Thymus (tissue), 11 donors: Measurements from ENCODE around the gene RND2. TPM values are rescaled to one million over a fixed set of nuclear protein-coding genes. Genes with fewer than 3 reads are reported as not detected.
"Not testable (repeated sequence)": the region's sequence is repeated elsewhere in the genome, so short reads cannot be mapped to it uniquely, and the experiment has no call there.

Source experiments
- DNase-seq, 9 donors: peaks; one replicate each; pipeline ENCODE4 v3.0.0-alpha.2; 2013; ENCODE audit warnings: low spot score in 9 of 9, low read depth in 6 of 9, missing footprints in 1 of 9
- H3K27ac ChIP-seq, 2 donors: one replicate each; pipeline ENCODE4 v1.5.1; 2013; ENCODE audit warnings: control low read depth in 1 of 2, low read depth in 1 of 2, low read length in 1 of 2, mild to moderate bottlenecking in 1 of 2, moderate library complexity in 1 of 2
- H3K27me3 ChIP-seq, 2 donors: one replicate each; pipeline ENCODE4 v1.5.1; 2013; ENCODE audit warnings: low read length in 1 of 2; ENCODE audit not compliant: control insufficient read depth in 2 of 2, insufficient read depth in 1 of 2
- H3K36me3 ChIP-seq, 2 donors: one replicate each; pipeline ENCODE4 v1.5.1; 2013; ENCODE audit warnings: low read length in 1 of 2, mild to moderate bottlenecking in 1 of 2, moderate library complexity in 1 of 2; ENCODE audit not compliant: control insufficient read depth in 2 of 2, insufficient read depth in 2 of 2
- H3K4me1 ChIP-seq, 2 donors: one replicate each; pipeline ENCODE4 v1.5.1; 2013; ENCODE audit warnings: low read length in 2 of 2; ENCODE audit not compliant: control insufficient read depth in 2 of 2, insufficient read depth in 2 of 2
- H3K4me3 ChIP-seq, 2 donors: one replicate each; pipeline ENCODE4 v1.5.1; 2013; ENCODE audit warnings: low read length in 2 of 2, control low read depth in 1 of 2, mild to moderate bottlenecking in 1 of 2
- H3K9me3 ChIP-seq, 2 donors: one replicate each; pipeline ENCODE4 v1.5.1; 2013; ENCODE audit warnings: low read length in 1 of 2, mild to moderate bottlenecking in 1 of 2; ENCODE audit not compliant: control insufficient read depth in 2 of 2, insufficient read depth in 1 of 2
- WGBS: extraction: QIAGEN DNeasy Blood & Tissue Kit; methylation state at CpG from one replicate; pipeline ENCODE4 v1.1.7; 2013; 5-methylcytosine and 5-hydroxymethylcytosine counted together
- polyA plus RNA-seq: library from polyadenylated mRNA; stranded (reverse); fragments of 200-250 nt; gene quantifications from one replicate; pipeline ENCODE4 v1.2.3, GENCODE V29; 2013
- total RNA-seq: library from RNA; stranded (reverse); fragments of 120-200 nt; gene quantifications from one replicate; pipeline ENCODE4 v1.2.4, GENCODE V29; 2013
- donor health status: healthy.

RND2 gene
- total and polyA plus RNA-seq, 2 donors = 0.41 to 0.42 TPM

DNA sequence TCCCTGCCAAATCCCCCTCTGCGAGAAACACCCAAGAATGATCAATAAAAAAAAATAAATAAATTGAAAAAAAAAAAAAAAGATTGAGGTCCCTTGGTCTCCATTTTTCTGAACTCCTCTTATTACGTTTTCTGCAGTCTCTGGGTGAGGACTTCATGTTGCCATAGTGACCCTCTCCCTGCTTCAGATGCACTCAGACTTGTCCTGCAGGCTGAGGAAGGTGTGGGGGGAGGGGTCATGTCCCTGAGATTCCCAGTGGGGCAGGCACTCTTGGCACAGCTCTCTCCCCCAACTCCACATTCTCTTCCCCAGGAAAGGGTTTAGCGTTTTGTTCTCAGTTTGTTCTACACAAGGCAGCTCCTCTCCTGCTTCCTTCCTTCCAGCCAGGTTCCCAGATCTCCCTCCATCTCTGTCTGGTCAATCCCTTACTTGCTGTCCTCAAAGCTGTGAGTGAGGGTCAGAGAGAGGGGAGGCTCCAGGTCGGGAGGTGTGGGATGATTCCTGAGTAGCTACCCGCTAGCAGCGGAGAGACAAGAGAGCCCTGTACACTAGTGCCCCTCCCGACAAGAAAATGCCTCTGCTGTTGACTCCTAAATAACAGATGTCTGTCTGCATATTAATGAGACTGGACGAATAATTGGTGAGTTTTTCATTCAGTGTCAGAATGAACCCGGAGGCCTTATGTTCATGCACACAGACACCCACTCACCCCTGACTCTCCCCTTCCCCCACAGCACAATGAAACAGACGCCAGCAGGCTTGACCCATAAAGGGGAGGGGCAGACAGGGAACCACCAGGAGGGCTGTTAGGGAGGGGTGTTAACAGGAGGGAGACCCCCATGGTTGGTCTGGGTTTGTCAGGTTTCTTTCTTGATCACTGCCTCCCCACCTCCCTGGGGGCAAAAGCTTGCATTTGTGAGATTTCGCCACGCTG, 9.2 kb downstream of the RND2 start:
- no peak for DNase-seq
- Histone ChIP-seq H3K9me3 (no peaks in the 10 kb centered on the region), H3K4me1 (no peaks in the 10 kb centered on the region), H3K27ac (no peak overlapping the region), H3K4me3 (no peak overlapping the region), H3K36me3 (no peaks in the 10 kb centered on the region), H3K27me3 (no peaks in the 10 kb centered on the region)
- 87% methylated on average over 12 of the region's 12 CpGs for WGBS

DNA sequence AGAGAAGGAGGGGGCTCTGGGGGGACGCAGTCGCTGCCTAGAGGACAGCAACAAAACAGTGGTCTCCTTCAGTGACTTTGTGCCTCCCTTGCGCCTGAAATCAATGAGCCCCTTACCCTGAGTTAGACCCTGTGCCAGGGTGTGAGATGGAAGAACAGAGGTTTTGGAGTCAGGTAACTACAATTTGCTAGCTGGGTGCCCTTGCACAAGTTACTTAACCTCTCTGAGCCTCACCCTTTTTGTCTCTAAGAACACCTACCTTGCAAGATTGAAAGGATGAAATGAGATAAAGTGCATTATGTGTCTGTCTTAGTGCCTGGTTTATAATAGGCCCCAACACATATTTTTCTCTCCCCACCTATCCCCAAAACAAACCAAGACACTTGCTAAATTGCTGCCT, 9.9 kb downstream of the RND2 start:
- no peak for DNase-seq
- Histone ChIP-seq H3K9me3 (no peaks in the 10 kb centered on the region), H3K27ac (no peak overlapping the region), H3K4me3 (no peak overlapping the region), H3K27me3 (no peaks in the 10 kb centered on the region), H3K4me1 (no peaks in the 10 kb centered on the region), H3K36me3 (no peaks in the 10 kb centered on the region)
- 98% methylated on average over 3 of the region's 3 CpGs for WGBS

DNA sequence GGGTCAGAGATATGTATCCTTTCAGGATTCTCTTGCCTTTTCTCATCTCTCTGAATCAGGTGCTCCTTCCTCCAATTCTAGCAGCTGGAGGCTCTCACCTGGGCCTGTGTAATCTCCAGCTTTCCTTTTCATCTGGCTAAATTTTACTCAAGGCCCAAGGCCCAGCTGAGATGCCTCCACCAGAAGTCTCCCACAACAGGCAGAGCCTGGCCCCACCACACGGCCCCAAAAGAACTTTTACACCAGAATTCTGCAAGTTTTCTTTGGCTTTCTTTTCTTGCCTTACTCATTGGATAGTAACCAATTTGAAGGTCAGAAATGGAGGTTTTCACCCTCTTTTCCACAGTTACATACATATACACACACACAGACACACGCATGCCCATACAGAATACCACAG, 14.6 kb downstream of the RND2 start:
- H3K9me3 ChIP-seq = no peaks in the 10 kb centered on the region
- H3K27me3 ChIP-seq = no peaks in the 10 kb centered on the region
- DNase-seq = no peak
- H3K36me3 ChIP-seq = peaks cover 4 to 21% of the 10 kb centered on the region in 2 donors
- H3K27ac ChIP-seq = no peak overlapping the region
- H3K4me3 ChIP-seq = no peak overlapping the region
- no peaks in the 10 kb centered on the region for H3K4me1 ChIP-seq
- WGBS = 96% methylated on average over 2 of the region's 2 CpGs

- Histone ChIP-seq H3K36me3 (peaks cover 6 to 27% of the 10 kb centered on the region in 2 donors), H3K27ac (no peak overlapping the region), H3K4me1 (no peaks in the 10 kb centered on the region), H3K27me3 (no peaks in the 10 kb centered on the region), H3K4me3 (no peak overlapping the region), H3K9me3 (no peaks in the 10 kb centered on the region)
- DNase-seq = no peak
- WGBS = 96% methylated on average over 2 of the region's 2 CpGs
Measured at GRCh38 chr17:43040655-43041054, 15.6 kb downstream of the RND2 start.

GRCh38 chr17:43042025-43042628, 17.1 kb downstream of the RND2 start:
- 97% methylated on average over 5 of the region's 5 CpGs for WGBS
- H3K27ac ChIP-seq = no peak overlapping the region
- H3K27me3 ChIP-seq = no peaks in the 10 kb centered on the region

GRCh38 chr17:43043307-43043706, 18.3 kb downstream of the RND2 start:
- Histone ChIP-seq H3K27me3 (no peaks in the 10 kb centered on the region), H3K4me3 (no peak overlapping the region), H3K4me1 (no peaks in the 10 kb centered on the region), H3K27ac (no peak overlapping the region), H3K9me3 (no peaks in the 10 kb centered on the region), H3K36me3 (peaks cover 7 to 36% of the 10 kb centered on the region in 2 donors)
- no peak for DNase-seq

More at GRCh38 chr17:43042025-43042628, 17.1 kb downstream of the RND2 start:
- no peak overlapping the region for H3K4me3 ChIP-seq
- no peak for DNase-seq
- no peaks in the 10 kb centered on the region for H3K9me3 ChIP-seq
- H3K4me1 ChIP-seq = no peaks in the 10 kb centered on the region
- peaks cover 7 to 29% of the 10 kb centered on the region in 2 donors for H3K36me3 ChIP-seq

DNA sequence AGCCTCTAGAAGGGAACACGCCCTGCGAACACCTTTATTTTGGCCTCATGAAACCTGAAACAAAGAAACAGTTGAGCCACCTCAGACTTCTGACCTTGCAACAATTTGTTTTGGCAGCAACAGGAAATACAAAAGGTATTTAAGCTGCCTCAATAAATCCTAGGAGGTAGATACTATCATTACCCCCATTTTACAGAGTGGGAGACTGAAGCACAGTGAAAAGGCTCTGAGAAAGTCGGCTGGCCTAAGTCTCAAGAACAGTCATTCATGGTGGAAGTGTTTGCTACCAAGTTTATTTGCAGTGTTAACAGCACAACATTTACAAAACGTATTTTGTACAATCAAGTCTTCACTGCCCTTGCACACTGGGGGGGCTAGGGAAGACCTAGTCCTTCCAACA, 19.0 kb downstream of the RND2 start:
- Histone ChIP-seq H3K36me3 (peaks cover 10 to 37% of the 10 kb centered on the region in 2 donors), H3K4me1 (no peaks in the 10 kb centered on the region), H3K27me3 (no peaks in the 10 kb centered on the region), H3K4me3 (no peak overlapping the region), H3K9me3 (no peaks in the 10 kb centered on the region), H3K27ac (no peak overlapping the region)
- no peak for DNase-seq
- WGBS = 96% methylated on average over 4 of the region's 4 CpGs

GRCh38 chr17:43051969-43052368, 26.9 kb downstream of the RND2 start:
- H3K4me1 ChIP-seq = no peaks in the 10 kb centered on the region
- no peak for DNase-seq
- 98% methylated on average over 1 of the region's 1 CpG for WGBS
- H3K27me3 ChIP-seq = no peaks in the 10 kb centered on the region
- no peaks in the 10 kb centered on the region for H3K9me3 ChIP-seq
- no peak overlapping the region for H3K4me3 ChIP-seq
- peaks cover 18 to 52% of the 10 kb centered on the region in 2 donors for H3K36me3 ChIP-seq
- H3K27ac ChIP-seq = no peak overlapping the region

DNA sequence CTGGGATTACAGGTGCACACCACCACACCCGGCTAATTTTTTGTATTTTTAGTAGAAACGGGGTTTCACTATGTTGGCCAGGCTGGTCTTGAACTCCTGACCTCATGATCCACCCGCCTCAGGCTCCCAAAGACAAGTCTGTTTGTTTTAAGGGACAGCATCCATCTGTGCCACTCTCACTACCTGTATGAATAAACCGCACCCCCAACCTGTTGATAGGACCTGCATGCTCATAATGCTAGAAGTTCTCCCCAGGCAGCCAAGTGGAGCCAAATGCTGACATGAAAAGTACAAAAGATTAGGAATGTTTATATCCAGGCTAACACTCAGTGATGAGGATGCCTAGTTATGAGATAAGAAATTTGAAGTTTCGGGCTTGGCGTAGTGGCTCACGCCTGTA, 28.0 kb downstream of the RND2 start:
- not testable (repeated sequence) for H3K4me3 ChIP-seq, H3K4me1 ChIP-seq, H3K27me3 ChIP-seq, H3K9me3 ChIP-seq, DNase-seq, H3K27ac ChIP-seq
- WGBS = 98% methylated on average over 7 of the region's 7 CpGs
- peaks cover 18 to 48% of the 10 kb centered on the region in 2 donors for H3K36me3 ChIP-seq
